Liver (tissue), 3 donors: ENCODE results near the gene MAP3K20.

ENCODE experiments used
- EGR1 ChIP-seq, 2 donors: IDR thresholded peaks; 2 replicates each; pipeline ENCODE4 v1.6.1; 2016 to 2018; ENCODE audit warnings: antibody characterized with exemption in 2 of 2, low read depth in 2 of 2
- FOXA1 ChIP-seq: IDR thresholded peaks from 2 replicates; pipeline ENCODE4 v1.6.1; 2016; ENCODE audit warnings: antibody characterized with exemption
- GABPA ChIP-seq, 2 donors: IDR thresholded peaks in 1 of 2; conservative IDR thresholded peaks in 1 of 2; 2 replicates each; pipeline ENCODE4 v1.6.1; 2016; ENCODE audit warnings: antibody characterized with exemption in 2 of 2, mild to moderate bottlenecking in 1 of 2, moderate library complexity in 1 of 2
- JUND ChIP-seq, 2 donors: IDR thresholded peaks; 2 replicates each; pipeline ENCODE4 v1.6.1; 2016; ENCODE audit warnings: antibody characterized with exemption in 2 of 2
- NR2F2 ChIP-seq: IDR thresholded peaks from 2 replicates; pipeline ENCODE4 v1.6.1; 2016; ENCODE audit warnings: antibody characterized with exemption
- RAD21 ChIP-seq, 2 donors: IDR thresholded peaks; 2 replicates each; pipeline ENCODE4 v1.6.1; 2016; ENCODE audit warnings: antibody characterized with exemption in 2 of 2, mild to moderate bottlenecking in 2 of 2
- SP1 ChIP-seq: IDR thresholded peaks from 2 replicates; pipeline ENCODE4 v1.6.1; 2018; ENCODE audit warnings: antibody characterized with exemption, mild to moderate bottlenecking
- TAF1 ChIP-seq: conservative IDR thresholded peaks from 2 replicates; pipeline ENCODE4 v1.6.1; 2016; ENCODE audit warnings: antibody characterized with exemption, mild to moderate bottlenecking
- YY1 ChIP-seq: IDR thresholded peaks from 2 replicates; pipeline ENCODE4 v1.6.1; 2016; ENCODE audit warnings: antibody characterized with exemption, mild to moderate bottlenecking
- TF ChIP-seq, protein P1 (sequence below): fragments of 150-350 bp; IDR thresholded peaks from 2 replicates; pipeline ENCODE4 v1.5.1; 2017; ENCODE audit warnings: improper control_type of control experiment, low read depth, low read length; ENCODE audit not compliant: missing input control
- TF ChIP-seq, protein P2 (sequence below): IDR thresholded peaks from 2 replicates; pipeline ENCODE4 v1.6.1; 2016; ENCODE audit warnings: antibody characterized with exemption
- TF ChIP-seq, protein P3 (sequence below): IDR thresholded peaks from 2 replicates; pipeline ENCODE4 v1.6.1; 2016; ENCODE audit warnings: antibody characterized with exemption
- TF ChIP-seq, protein P4 (sequence below): IDR thresholded peaks from 2 replicates; pipeline ENCODE4 v1.6.1; 2016; ENCODE audit warnings: antibody characterized with exemption
- TF ChIP-seq, protein P5 (sequence below): IDR thresholded peaks from 2 replicates; pipeline ENCODE4 v1.6.1; 2016; ENCODE audit warnings: antibody characterized with exemption, mild to moderate bottlenecking
- donor health status: healthy.
- donor health status: healthy.

DNA sequence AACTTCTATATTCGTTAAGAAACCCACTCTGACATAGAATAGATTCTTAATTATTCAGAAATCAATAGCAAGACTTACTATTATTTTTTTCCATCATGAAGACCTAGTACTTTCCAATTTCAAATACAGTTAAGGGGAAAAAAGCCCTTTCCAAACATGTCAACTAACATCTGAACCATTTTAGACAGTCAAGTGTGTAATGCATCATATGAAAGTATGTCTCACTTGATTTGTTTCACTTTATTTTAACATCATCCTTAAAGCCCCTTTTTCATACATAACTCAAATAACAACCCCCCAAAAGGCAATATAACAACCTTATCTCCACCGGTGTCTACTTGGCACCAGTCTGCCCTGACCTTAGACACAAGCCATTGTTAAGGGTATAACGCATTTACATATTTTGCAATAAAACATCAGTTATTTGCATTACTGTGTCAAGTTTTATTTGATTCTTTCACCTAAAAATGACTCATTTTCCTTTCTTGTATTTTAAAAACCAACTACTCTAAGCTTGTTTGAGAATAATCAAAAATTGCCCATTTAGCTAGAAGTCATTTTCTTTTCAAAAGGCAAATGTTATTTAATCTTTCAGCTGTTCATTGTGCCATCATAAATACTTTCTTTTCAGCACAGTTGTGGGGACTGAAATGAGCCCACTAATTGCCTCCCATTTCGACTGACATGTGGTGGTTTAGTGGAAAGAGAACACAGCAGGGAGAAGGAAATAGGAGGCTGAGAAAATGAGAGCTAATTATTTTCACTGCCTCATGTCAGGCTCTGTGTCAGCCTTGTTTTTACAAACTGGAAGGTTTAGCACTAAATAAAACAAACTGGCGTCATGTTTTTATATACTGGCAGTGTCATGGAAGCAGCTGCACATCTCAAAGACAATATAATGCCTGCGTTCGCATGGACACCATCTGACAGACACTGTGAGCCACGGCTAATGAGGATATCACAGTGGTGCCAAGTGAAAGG, 174.3 kb downstream of the MAP3K20 start:
- TF ChIP-seq, protein P1, sequence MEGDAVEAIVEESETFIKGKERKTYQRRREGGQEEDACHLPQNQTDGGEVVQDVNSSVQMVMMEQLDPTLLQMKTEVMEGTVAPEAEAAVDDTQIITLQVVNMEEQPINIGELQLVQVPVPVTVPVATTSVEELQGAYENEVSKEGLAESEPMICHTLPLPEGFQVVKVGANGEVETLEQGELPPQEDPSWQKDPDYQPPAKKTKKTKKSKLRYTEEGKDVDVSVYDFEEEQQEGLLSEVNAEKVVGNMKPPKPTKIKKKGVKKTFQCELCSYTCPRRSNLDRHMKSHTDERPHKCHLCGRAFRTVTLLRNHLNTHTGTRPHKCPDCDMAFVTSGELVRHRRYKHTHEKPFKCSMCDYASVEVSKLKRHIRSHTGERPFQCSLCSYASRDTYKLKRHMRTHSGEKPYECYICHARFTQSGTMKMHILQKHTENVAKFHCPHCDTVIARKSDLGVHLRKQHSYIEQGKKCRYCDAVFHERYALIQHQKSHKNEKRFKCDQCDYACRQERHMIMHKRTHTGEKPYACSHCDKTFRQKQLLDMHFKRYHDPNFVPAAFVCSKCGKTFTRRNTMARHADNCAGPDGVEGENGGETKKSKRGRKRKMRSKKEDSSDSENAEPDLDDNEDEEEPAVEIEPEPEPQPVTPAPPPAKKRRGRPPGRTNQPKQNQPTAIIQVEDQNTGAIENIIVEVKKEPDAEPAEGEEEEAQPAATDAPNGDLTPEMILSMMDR, result no peak
- no peak for TF ChIP-seq JUND (IDR thresholded peaks at IDR 0.05)
- TF ChIP-seq GABPA (IDR thresholded peaks at IDR 0.05 in 1 of 2, conservative IDR thresholded peaks at IDR 0.05 in 1 of 2), result no peak
- TF ChIP-seq, protein P2, sequence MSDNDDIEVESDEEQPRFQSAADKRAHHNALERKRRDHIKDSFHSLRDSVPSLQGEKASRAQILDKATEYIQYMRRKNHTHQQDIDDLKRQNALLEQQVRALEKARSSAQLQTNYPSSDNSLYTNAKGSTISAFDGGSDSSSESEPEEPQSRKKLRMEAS, result no peak
- TF ChIP-seq NR2F2, result no peak
- TF ChIP-seq, protein P3, sequence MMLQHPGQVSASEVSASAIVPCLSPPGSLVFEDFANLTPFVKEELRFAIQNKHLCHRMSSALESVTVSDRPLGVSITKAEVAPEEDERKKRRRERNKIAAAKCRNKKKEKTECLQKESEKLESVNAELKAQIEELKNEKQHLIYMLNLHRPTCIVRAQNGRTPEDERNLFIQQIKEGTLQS, result no peak
- TF ChIP-seq, protein P4, sequence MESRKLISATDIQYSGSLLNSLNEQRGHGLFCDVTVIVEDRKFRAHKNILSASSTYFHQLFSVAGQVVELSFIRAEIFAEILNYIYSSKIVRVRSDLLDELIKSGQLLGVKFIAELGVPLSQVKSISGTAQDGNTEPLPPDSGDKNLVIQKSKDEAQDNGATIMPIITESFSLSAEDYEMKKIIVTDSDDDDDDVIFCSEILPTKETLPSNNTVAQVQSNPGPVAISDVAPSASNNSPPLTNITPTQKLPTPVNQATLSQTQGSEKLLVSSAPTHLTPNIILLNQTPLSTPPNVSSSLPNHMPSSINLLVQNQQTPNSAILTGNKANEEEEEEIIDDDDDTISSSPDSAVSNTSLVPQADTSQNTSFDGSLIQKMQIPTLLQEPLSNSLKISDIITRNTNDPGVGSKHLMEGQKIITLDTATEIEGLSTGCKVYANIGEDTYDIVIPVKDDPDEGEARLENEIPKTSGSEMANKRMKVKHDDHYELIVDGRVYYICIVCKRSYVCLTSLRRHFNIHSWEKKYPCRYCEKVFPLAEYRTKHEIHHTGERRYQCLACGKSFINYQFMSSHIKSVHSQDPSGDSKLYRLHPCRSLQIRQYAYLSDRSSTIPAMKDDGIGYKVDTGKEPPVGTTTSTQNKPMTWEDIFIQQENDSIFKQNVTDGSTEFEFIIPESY, result no peak
- no peak for TF ChIP-seq TAF1
- no peak for TF ChIP-seq YY1
- no peak for TF ChIP-seq SP1
- TF ChIP-seq, protein P5, sequence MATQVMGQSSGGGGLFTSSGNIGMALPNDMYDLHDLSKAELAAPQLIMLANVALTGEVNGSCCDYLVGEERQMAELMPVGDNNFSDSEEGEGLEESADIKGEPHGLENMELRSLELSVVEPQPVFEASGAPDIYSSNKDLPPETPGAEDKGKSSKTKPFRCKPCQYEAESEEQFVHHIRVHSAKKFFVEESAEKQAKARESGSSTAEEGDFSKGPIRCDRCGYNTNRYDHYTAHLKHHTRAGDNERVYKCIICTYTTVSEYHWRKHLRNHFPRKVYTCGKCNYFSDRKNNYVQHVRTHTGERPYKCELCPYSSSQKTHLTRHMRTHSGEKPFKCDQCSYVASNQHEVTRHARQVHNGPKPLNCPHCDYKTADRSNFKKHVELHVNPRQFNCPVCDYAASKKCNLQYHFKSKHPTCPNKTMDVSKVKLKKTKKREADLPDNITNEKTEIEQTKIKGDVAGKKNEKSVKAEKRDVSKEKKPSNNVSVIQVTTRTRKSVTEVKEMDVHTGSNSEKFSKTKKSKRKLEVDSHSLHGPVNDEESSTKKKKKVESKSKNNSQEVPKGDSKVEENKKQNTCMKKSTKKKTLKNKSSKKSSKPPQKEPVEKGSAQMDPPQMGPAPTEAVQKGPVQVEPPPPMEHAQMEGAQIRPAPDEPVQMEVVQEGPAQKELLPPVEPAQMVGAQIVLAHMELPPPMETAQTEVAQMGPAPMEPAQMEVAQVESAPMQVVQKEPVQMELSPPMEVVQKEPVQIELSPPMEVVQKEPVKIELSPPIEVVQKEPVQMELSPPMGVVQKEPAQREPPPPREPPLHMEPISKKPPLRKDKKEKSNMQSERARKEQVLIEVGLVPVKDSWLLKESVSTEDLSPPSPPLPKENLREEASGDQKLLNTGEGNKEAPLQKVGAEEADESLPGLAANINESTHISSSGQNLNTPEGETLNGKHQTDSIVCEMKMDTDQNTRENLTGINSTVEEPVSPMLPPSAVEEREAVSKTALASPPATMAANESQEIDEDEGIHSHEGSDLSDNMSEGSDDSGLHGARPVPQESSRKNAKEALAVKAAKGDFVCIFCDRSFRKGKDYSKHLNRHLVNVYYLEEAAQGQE, result no peak
- no peak for TF ChIP-seq EGR1 (IDR thresholded peaks at IDR 0.05; ENCODE audit: low read depth in 2 of 2)
- TF ChIP-seq FOXA1, result no peak
- no peak for TF ChIP-seq RAD21 (IDR thresholded peaks at IDR 0.05)
